ENCODE results near the gene ZP1.

DNA sequence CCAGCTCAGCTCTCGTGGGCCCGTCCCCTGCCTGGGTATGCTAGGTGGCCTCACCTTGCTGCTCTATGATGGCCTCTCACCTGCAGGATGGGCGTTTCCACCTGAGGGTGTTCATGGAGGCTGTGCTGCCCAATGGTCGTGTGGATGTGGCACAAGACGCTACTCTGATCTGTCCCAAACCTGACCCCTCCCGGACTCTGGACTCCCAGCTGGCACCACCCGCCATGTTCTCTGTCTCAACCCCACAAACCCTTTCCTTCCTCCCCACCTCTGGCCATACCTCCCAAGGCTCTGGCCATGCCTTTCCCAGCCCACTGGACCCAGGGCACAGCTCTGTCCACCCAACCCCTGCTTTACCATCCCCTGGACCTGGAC is 2.1 kb downstream of the ZP1 start:
- TF ChIP-seq EZH2 (IDR thresholded peaks at IDR 0.05; ENCODE audit: low read depth, low read length, severe bottlenecking) (no peak), GABPA (IDR thresholded peaks at IDR 0.05; ENCODE audit: borderline replicate concordance, insufficient read depth, low read length) (no peak), SIRT6 (IDR thresholded peaks at IDR 0.05; ENCODE audit: low read length) (no peak), RAD21 (IDR thresholded peaks at IDR 0.05 in 1 of 2, conservative IDR thresholded peaks at IDR 0.05 in 1 of 2; ENCODE audit: low read depth in 2 of 2, low read length in 2 of 2) (no peak), HDAC6 (IDR thresholded peaks at IDR 0.05; ENCODE audit: low read depth, low read length) (no peak), RBBP5 (IDR thresholded peaks at IDR 0.05; ENCODE audit: borderline replicate concordance, low read depth, low read length) (no peak), YY1 (IDR thresholded peaks at IDR 0.05; ENCODE audit: low read depth, low read length) (no peak), POLR2A (IDR thresholded peaks at IDR 0.05; ENCODE audit: control extremely low read depth in 1 of 2, low read depth in 2 of 2, low read length in 2 of 2) (no peak), TCF12 (IDR thresholded peaks at IDR 0.05; ENCODE audit: low read depth, low read length) (no peak), FOSL1 (IDR thresholded peaks at IDR 0.05; ENCODE audit: insufficient read depth, low read depth, low read length) (no peak)
- TF ChIP-seq, protein P1, sequence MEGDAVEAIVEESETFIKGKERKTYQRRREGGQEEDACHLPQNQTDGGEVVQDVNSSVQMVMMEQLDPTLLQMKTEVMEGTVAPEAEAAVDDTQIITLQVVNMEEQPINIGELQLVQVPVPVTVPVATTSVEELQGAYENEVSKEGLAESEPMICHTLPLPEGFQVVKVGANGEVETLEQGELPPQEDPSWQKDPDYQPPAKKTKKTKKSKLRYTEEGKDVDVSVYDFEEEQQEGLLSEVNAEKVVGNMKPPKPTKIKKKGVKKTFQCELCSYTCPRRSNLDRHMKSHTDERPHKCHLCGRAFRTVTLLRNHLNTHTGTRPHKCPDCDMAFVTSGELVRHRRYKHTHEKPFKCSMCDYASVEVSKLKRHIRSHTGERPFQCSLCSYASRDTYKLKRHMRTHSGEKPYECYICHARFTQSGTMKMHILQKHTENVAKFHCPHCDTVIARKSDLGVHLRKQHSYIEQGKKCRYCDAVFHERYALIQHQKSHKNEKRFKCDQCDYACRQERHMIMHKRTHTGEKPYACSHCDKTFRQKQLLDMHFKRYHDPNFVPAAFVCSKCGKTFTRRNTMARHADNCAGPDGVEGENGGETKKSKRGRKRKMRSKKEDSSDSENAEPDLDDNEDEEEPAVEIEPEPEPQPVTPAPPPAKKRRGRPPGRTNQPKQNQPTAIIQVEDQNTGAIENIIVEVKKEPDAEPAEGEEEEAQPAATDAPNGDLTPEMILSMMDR (IDR thresholded peaks at IDR 0.05; ENCODE audit: control extremely low read depth in 1 of 3, insufficient read depth in 1 of 3, low read depth in 1 of 3, low read length in 3 of 3): no peak
